HL-60 (cell line): ENCODE measurements around the gene ATXN7L3.

ENCODE experiments used
- POLR2AphosphoS5 ChIP-seq: IDR thresholded peaks from 2 replicates; pipeline ENCODE4 v1.6.1; 2012; ENCODE audit warnings: low read depth
- REST ChIP-seq: IDR thresholded peaks from 2 replicates; pipeline ENCODE4 v1.6.1; 2012; ENCODE audit warnings: low read depth; ENCODE audit not compliant: insufficient replicate concordance
- TF ChIP-seq, protein P1 (sequence below): IDR thresholded peaks from one replicate; pipeline ENCODE4 v1.5.1; 2011; ENCODE audit warnings: low read length, control low read depth, inconsistent platforms; ENCODE audit not compliant: insufficient read depth

DNA sequence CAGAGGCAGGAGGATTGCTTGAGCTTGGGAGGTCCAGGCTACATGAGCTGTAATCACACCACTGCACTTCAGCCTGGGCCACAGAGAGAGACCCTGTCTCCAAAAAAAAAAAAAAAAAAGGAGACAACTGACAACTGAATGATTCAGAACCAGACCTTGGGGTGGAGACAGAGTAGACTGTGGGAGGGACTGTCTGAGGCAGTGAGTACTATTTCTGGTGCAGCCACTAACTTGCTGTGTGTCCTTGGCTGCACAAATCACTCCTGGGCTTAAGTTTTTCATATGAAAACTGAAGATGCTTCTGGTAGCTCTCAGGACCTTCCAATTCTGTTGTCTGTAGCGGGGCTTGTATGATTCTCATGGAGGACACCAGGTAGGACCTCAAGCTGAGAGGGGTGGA, 23.4 kb downstream of the ATXN7L3 start:
- TF ChIP-seq, protein P1, sequence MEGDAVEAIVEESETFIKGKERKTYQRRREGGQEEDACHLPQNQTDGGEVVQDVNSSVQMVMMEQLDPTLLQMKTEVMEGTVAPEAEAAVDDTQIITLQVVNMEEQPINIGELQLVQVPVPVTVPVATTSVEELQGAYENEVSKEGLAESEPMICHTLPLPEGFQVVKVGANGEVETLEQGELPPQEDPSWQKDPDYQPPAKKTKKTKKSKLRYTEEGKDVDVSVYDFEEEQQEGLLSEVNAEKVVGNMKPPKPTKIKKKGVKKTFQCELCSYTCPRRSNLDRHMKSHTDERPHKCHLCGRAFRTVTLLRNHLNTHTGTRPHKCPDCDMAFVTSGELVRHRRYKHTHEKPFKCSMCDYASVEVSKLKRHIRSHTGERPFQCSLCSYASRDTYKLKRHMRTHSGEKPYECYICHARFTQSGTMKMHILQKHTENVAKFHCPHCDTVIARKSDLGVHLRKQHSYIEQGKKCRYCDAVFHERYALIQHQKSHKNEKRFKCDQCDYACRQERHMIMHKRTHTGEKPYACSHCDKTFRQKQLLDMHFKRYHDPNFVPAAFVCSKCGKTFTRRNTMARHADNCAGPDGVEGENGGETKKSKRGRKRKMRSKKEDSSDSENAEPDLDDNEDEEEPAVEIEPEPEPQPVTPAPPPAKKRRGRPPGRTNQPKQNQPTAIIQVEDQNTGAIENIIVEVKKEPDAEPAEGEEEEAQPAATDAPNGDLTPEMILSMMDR, result no peak
- no peak for TF ChIP-seq POLR2AphosphoS5
- no peak for TF ChIP-seq REST
